Liver (tissue), 9 donors: ENCODE measurements around the gene NACA. TPM values are rescaled to one million over a fixed set of nuclear protein-coding genes. Genes with fewer than 3 reads are reported as not detected.

Source experiments
- DNase-seq: peaks from one replicate; pipeline ENCODE4 v3.0.0-alpha.2; 2017; ENCODE audit warnings: low spot score
- H3K27ac ChIP-seq, 2 donors: one replicate each; pipeline ENCODE4 v1.7.0; 2013; ENCODE audit warnings: inconsistent platforms in 2 of 2, low read length in 2 of 2, control low read depth in 1 of 2, low read depth in 1 of 2, mild to moderate bottlenecking in 1 of 2
- H3K27me3 ChIP-seq, 4 donors: one replicate each; pipeline versions ENCODE4 v1.6.1 to v1.7.0; 2013; ENCODE audit warnings: low read length in 3 of 4, inconsistent platforms in 1 of 4, mild to moderate bottlenecking in 1 of 4, moderate library complexity in 1 of 4; ENCODE audit not compliant: control insufficient read depth in 4 of 4, insufficient read depth in 4 of 4
- H3K36me3 ChIP-seq, 4 donors: one replicate each; pipeline versions ENCODE4 v1.6.1 to v1.7.0; 2013; ENCODE audit warnings: low read length in 3 of 4, mild to moderate bottlenecking in 3 of 4, low read depth in 1 of 4, moderate library complexity in 1 of 4; ENCODE audit not compliant: control insufficient read depth in 4 of 4, insufficient read depth in 3 of 4
- H3K4me1 ChIP-seq, 4 donors: one replicate each; pipeline versions ENCODE4 v1.6.1 to v1.7.0; 2013; ENCODE audit warnings: low read length in 3 of 4, mild to moderate bottlenecking in 3 of 4, moderate library complexity in 1 of 4; ENCODE audit not compliant: control insufficient read depth in 4 of 4, insufficient read depth in 4 of 4
- H3K4me3 ChIP-seq, 3 donors: one replicate each; pipeline versions ENCODE4 v1.6.1 to v1.7.0; 2013; ENCODE audit warnings: low read length in 3 of 3, control low read depth in 1 of 3, low read depth in 1 of 3, mild to moderate bottlenecking in 1 of 3
- H3K9ac ChIP-seq, 2 donors: one replicate each; pipeline ENCODE4 v1.7.0; 2013; ENCODE audit warnings: low read length in 2 of 2, mild to moderate bottlenecking in 2 of 2, moderate library complexity in 2 of 2, control low read depth in 1 of 2, low read depth in 1 of 2
- H3K9me3 ChIP-seq, 4 donors: one replicate each; pipeline versions ENCODE4 v1.6.1 to v1.7.0; 2013; ENCODE audit warnings: low read length in 3 of 4; ENCODE audit not compliant: control insufficient read depth in 4 of 4
- ATF3 ChIP-seq: IDR thresholded peaks from 2 replicates; pipeline ENCODE4 v1.6.1; 2016; ENCODE audit warnings: antibody characterized with exemption
- EGR1 ChIP-seq, 2 donors: IDR thresholded peaks; 2 replicates each; pipeline ENCODE4 v1.6.1; 2016 to 2018; ENCODE audit warnings: antibody characterized with exemption in 2 of 2, low read depth in 2 of 2
- FOXA1 ChIP-seq: IDR thresholded peaks from 2 replicates; pipeline ENCODE4 v1.6.1; 2016; ENCODE audit warnings: antibody characterized with exemption
- FOXA2 ChIP-seq: IDR thresholded peaks from 2 replicates; pipeline ENCODE4 v1.6.1; 2016; ENCODE audit warnings: antibody characterized with exemption
- GABPA ChIP-seq, 2 donors: IDR thresholded peaks in 1 of 2; conservative IDR thresholded peaks in 1 of 2; 2 replicates each; pipeline ENCODE4 v1.6.1; 2016; ENCODE audit warnings: antibody characterized with exemption in 2 of 2, mild to moderate bottlenecking in 1 of 2, moderate library complexity in 1 of 2
- HNF4A ChIP-seq, 2 donors: conservative IDR thresholded peaks; 2 replicates each; pipeline ENCODE4 v1.6.1; 2016; ENCODE audit warnings: antibody characterized with exemption in 2 of 2, mild to moderate bottlenecking in 2 of 2
- HNF4G ChIP-seq: IDR thresholded peaks from 2 replicates; pipeline ENCODE4 v1.6.1; 2016; ENCODE audit warnings: antibody characterized with exemption
- JUND ChIP-seq, 2 donors: IDR thresholded peaks; 2 replicates each; pipeline ENCODE4 v1.6.1; 2016; ENCODE audit warnings: antibody characterized with exemption in 2 of 2
- NR2F2 ChIP-seq: IDR thresholded peaks from 2 replicates; pipeline ENCODE4 v1.6.1; 2016; ENCODE audit warnings: antibody characterized with exemption
- RAD21 ChIP-seq, 2 donors: IDR thresholded peaks; 2 replicates each; pipeline ENCODE4 v1.6.1; 2016; ENCODE audit warnings: antibody characterized with exemption in 2 of 2, mild to moderate bottlenecking in 2 of 2
- RXRA ChIP-seq, 2 donors: IDR thresholded peaks; 2 replicates each; pipeline ENCODE4 v1.6.1; 2017 to 2018; ENCODE audit warnings: antibody characterized with exemption in 2 of 2, mild to moderate bottlenecking in 1 of 2
- SP1 ChIP-seq: IDR thresholded peaks from 2 replicates; pipeline ENCODE4 v1.6.1; 2018; ENCODE audit warnings: antibody characterized with exemption, mild to moderate bottlenecking
- TAF1 ChIP-seq: conservative IDR thresholded peaks from 2 replicates; pipeline ENCODE4 v1.6.1; 2016; ENCODE audit warnings: antibody characterized with exemption, mild to moderate bottlenecking
- YY1 ChIP-seq: IDR thresholded peaks from 2 replicates; pipeline ENCODE4 v1.6.1; 2016; ENCODE audit warnings: antibody characterized with exemption, mild to moderate bottlenecking
- WGBS: extraction: QIAGEN DNeasy Blood & Tissue Kit; methylation state at CpG from one replicate; pipeline ENCODE4 v1.1.7; 2013; 5-methylcytosine and 5-hydroxymethylcytosine counted together
- polyA plus RNA-seq, 2 donors: library from polyadenylated mRNA; stranded (reverse) in 1 of 2; unstranded in 1 of 2; fragments of 200-250 nt in 1 of 2; fragments of >200 nt in 1 of 2; fragmentation: Nextera tagmentation in 1 of 2; extraction: Ambion mirVana in 1 of 2; gene quantifications; one replicate each; pipeline versions ENCODE4 v1.2.1 to v1.2.3, GENCODE V29; 2013 to 2015
- total RNA-seq, 2 donors: library from RNA; depleted of rRNA; stranded (reverse); fragments of >200 nt; gene quantifications; one replicate each; pipeline ENCODE4 v1.2.3, GENCODE V29; 2014
- TF ChIP-seq, protein P1 (sequence below): IDR thresholded peaks from 2 replicates; pipeline ENCODE4 v1.6.1; 2016; ENCODE audit warnings: antibody characterized with exemption
- TF ChIP-seq, protein P2 (sequence below): IDR thresholded peaks from 2 replicates; pipeline ENCODE4 v1.6.1; 2016; ENCODE audit warnings: antibody characterized with exemption
- TF ChIP-seq, protein P3 (sequence below): IDR thresholded peaks from 2 replicates; pipeline ENCODE4 v1.6.1; 2016; ENCODE audit warnings: antibody characterized with exemption, mild to moderate bottlenecking
- donor health status: healthy.
- donor health status: healthy.
- donor health status: healthy.
- donor health status: healthy.
- donor health status: healthy.

Gene NACA
- total and polyA plus RNA-seq, 4 donors: 365 to 695 (median 456) TPM

DNA sequence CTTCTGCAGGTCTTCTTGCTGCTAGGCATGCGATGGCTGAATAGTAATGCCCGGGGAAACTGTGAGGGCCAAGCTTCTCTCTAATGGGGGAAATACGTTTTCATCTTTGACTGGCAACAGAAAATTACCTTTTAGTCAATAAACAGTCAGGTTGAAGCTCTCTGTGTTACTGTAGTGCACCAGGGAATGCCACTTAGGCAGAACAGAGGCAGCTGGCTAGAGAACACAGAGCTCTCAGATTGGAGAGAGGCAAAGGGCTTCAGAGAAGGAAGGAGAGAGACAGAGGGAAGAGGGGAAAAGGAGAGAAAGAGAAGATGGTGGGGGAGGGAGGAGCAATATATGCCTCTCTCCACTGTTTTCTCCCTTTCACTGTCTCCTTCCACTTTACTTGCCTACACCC is 44.8 kb upstream of the NACA start:
- Histone ChIP-seq H3K27ac (no peak overlapping the region), H3K9me3 (no peaks in the 10 kb centered on the region), H3K36me3 (peaks cover 0 to 11% (median 5%) of the 10 kb centered on the region in 4 donors), H3K4me3 (no peak overlapping the region), H3K9ac (peak overlapping the region in 1 of 2 donors; percentile 39), H3K4me1 (peaks cover 7 to 68% (median 46%) of the 10 kb centered on the region in 4 donors), H3K27me3 (no peaks in the 10 kb centered on the region)
- no peak for TF ChIP-seq JUND (IDR thresholded peaks at IDR 0.05)
- no peak for TF ChIP-seq HNF4G
- no peak for TF ChIP-seq YY1
- TF ChIP-seq GABPA (IDR thresholded peaks at IDR 0.05 in 1 of 2, conservative IDR thresholded peaks at IDR 0.05 in 1 of 2): no peak
- no peak for TF ChIP-seq ATF3
- no peak for TF ChIP-seq RAD21 (IDR thresholded peaks at IDR 0.05)
- TF ChIP-seq NR2F2: no peak
- TF ChIP-seq, protein P1, sequence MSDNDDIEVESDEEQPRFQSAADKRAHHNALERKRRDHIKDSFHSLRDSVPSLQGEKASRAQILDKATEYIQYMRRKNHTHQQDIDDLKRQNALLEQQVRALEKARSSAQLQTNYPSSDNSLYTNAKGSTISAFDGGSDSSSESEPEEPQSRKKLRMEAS: no peak
- TF ChIP-seq TAF1: no peak
- no peak for TF ChIP-seq HNF4A (conservative IDR thresholded peaks at IDR 0.05)
- no peak for TF ChIP-seq FOXA1
- no peak for TF ChIP-seq RXRA (IDR thresholded peaks at IDR 0.05)
- no peak for TF ChIP-seq SP1
- TF ChIP-seq, protein P2, sequence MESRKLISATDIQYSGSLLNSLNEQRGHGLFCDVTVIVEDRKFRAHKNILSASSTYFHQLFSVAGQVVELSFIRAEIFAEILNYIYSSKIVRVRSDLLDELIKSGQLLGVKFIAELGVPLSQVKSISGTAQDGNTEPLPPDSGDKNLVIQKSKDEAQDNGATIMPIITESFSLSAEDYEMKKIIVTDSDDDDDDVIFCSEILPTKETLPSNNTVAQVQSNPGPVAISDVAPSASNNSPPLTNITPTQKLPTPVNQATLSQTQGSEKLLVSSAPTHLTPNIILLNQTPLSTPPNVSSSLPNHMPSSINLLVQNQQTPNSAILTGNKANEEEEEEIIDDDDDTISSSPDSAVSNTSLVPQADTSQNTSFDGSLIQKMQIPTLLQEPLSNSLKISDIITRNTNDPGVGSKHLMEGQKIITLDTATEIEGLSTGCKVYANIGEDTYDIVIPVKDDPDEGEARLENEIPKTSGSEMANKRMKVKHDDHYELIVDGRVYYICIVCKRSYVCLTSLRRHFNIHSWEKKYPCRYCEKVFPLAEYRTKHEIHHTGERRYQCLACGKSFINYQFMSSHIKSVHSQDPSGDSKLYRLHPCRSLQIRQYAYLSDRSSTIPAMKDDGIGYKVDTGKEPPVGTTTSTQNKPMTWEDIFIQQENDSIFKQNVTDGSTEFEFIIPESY: no peak
- no peak for TF ChIP-seq EGR1 (IDR thresholded peaks at IDR 0.05; ENCODE audit: low read depth in 2 of 2)
- TF ChIP-seq FOXA2: no peak
- TF ChIP-seq, protein P3, sequence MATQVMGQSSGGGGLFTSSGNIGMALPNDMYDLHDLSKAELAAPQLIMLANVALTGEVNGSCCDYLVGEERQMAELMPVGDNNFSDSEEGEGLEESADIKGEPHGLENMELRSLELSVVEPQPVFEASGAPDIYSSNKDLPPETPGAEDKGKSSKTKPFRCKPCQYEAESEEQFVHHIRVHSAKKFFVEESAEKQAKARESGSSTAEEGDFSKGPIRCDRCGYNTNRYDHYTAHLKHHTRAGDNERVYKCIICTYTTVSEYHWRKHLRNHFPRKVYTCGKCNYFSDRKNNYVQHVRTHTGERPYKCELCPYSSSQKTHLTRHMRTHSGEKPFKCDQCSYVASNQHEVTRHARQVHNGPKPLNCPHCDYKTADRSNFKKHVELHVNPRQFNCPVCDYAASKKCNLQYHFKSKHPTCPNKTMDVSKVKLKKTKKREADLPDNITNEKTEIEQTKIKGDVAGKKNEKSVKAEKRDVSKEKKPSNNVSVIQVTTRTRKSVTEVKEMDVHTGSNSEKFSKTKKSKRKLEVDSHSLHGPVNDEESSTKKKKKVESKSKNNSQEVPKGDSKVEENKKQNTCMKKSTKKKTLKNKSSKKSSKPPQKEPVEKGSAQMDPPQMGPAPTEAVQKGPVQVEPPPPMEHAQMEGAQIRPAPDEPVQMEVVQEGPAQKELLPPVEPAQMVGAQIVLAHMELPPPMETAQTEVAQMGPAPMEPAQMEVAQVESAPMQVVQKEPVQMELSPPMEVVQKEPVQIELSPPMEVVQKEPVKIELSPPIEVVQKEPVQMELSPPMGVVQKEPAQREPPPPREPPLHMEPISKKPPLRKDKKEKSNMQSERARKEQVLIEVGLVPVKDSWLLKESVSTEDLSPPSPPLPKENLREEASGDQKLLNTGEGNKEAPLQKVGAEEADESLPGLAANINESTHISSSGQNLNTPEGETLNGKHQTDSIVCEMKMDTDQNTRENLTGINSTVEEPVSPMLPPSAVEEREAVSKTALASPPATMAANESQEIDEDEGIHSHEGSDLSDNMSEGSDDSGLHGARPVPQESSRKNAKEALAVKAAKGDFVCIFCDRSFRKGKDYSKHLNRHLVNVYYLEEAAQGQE: no peak
- no peak for DNase-seq
- WGBS: 36% methylated on average over 3 of the region's 3 CpGs

DNA sequence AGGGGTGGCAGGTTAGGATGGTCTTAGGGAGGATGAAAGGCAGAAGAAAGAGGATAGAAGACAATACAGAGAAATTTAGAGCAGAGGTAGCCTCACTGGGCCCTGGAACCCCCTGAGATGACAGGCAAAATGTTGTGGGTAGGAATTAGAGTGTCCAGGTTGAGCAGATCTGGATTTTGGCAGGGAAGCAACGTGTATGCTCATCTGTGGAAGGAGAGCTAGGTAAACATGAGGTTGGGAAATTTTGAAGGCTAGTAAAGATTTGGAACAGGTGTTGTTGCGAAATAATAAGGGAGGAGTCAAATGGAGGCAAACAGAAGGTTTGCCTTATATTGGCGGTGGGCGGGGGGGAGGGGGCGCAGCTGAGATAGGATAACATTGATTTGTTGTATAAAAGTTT is 43.3 kb upstream of the NACA start:
- Histone ChIP-seq H3K4me3 (peak overlapping the region in 1 of 3 donors; percentile 16), H3K9ac (no peak overlapping the region), H3K27me3 (no peaks in the 10 kb centered on the region), H3K4me1 (peaks cover 7 to 66% (median 46%) of the 10 kb centered on the region in 4 donors), H3K36me3 (peaks cover 0 to 5% (median 3%) of the 10 kb centered on the region in 4 donors), H3K27ac (peak overlapping the region; percentile 69 to 86), H3K9me3 (no peaks in the 10 kb centered on the region)
- no peak for DNase-seq
- WGBS: 41% methylated on average over 5 of the region's 5 CpGs
- TF ChIP-seq, protein P1: peak; percentile 65
- no peak for TF ChIP-seq HNF4G
- TF ChIP-seq FOXA1: peak; percentile 99
- TF ChIP-seq, protein P3: peak; percentile 83
- peak; percentile 80 for TF ChIP-seq YY1
- TF ChIP-seq RAD21 (IDR thresholded peaks at IDR 0.05): peak; percentile 42 to 51
- TF ChIP-seq FOXA2: peak; percentile 98
- peak; percentile 70 to 79 for TF ChIP-seq RXRA (IDR thresholded peaks at IDR 0.05)
- TF ChIP-seq EGR1 (IDR thresholded peaks at IDR 0.05; ENCODE audit: low read depth in 2 of 2): no peak
- TF ChIP-seq, protein P2: peak; percentile 84
- no peak for TF ChIP-seq NR2F2
- TF ChIP-seq JUND (IDR thresholded peaks at IDR 0.05): peak in 1 of 2 donors; percentile 66
- peak; percentile 63 for TF ChIP-seq SP1
- peak; percentile 71 for TF ChIP-seq TAF1
- peak; percentile 62 to 68 for TF ChIP-seq HNF4A (conservative IDR thresholded peaks at IDR 0.05)
